ENCODE measurements around the gene RBKS.
"Not testable (repeated sequence)": the region's sequence is repeated elsewhere in the genome, so short reads cannot be mapped to it uniquely, and the experiment has no call there.

- TF ChIP-seq CTCF (conservative IDR thresholded peaks at IDR 0.05); ZFX (IDR thresholded peaks at IDR 0.05): not testable (repeated sequence)
These were observed 144.7 kb downstream of the RBKS start for GRCh38 chr2:27745494-27745893.
